Bronchial epithelial cell (primary cell): ENCODE data around the gene EBLN2. TPM values are rescaled to one million over a fixed set of nuclear protein-coding genes. Genes with fewer than 3 reads are reported as not detected.

Experiments
- DNase-seq: peaks from one replicate; pipeline ENCODE4 v3.0.0-alpha.2; 2010; ENCODE audit warnings: low read depth
- FAIRE-seq: peaks from 2 replicates; lab custom pipeline; 2011; peaks lifted over from hg19 to GRCh38; lab: Jason Lieb, UNC
- H3K27me3 ChIP-seq: 2 replicates; pipeline ENCODE4 v1.5.1; 2011; ENCODE audit warnings: low read length; ENCODE audit not compliant: control insufficient read depth, insufficient read depth
- H3K36me3 ChIP-seq: 2 replicates; pipeline ENCODE4 v1.5.1; 2011; ENCODE audit warnings: low read length; ENCODE audit not compliant: control insufficient read depth, insufficient read depth
- H3K4me3 ChIP-seq: 2 replicates; pipeline ENCODE4 v1.5.1; 2011; ENCODE audit warnings: mild to moderate bottlenecking, low read depth, low read length, control low read depth
- CTCF ChIP-seq: IDR thresholded peaks from 2 replicates; pipeline ENCODE4 v1.5.1; 2011; ENCODE audit warnings: mild to moderate bottlenecking, moderate library complexity, low read length, control low read depth, inconsistent platforms; ENCODE audit not compliant: insufficient read depth, severe bottlenecking
- total RNA-seq: library from RNA; depleted of rRNA; stranded (reverse); fragments of >200 nt; gene quantifications from 2 replicates; pipeline ENCODE4 v1.2.1, GENCODE V29; 2014

EBLN2 gene
- total RNA-seq, 1 donor from 2014 or later = 5.3 TPM

DNA sequence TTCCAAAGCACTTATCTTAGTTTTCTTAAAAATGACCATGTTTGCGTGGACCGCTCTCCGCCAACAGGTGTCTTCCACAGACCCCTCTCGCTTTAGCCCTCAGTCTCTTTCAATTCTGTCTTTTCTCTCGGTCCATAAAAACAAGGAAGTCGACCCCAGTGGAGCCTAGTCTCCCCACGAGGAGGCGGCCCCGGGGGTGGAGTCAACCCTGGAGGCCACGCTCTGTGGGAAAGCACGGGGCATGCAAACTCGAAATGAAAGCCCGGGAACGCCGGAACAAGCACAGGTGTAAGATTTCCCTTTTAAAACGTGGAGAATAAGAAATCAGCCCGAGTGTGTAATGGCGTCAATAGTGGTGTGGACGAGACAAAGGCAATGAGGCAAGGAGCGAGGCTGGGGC, 49.1 kb downstream of the EBLN2 start:
- FAIRE-seq = peak; percentile 100
- TF ChIP-seq CTCF = no peak
- no peak for DNase-seq
- Histone ChIP-seq H3K27me3 (no peaks in the 10 kb centered on the region), H3K4me3 (no peak overlapping the region), H3K36me3 (no peaks in the 10 kb centered on the region)

Other genes with a start within 250 kb of the EBLN2 start
- 14.6 and 17.6 TPM in 2 replicates for gene SHQ1, start 213.2 kb upstream of the EBLN2 start, total RNA-seq
- 0.79 and 0.90 TPM in 2 replicates for gene GXYLT2, start 173.6 kb upstream of the EBLN2 start, total RNA-seq
- gene PPP4R2, start 64.8 kb upstream of the EBLN2 start, total RNA-seq = 82.1 and 117 TPM in 2 replicates